GM06990 (cell line): ENCODE data around the gene COL18A1.

Source experiments
- DNase-seq: peaks from one replicate; pipeline ENCODE4 v3.0.0-alpha.2; 2011; ENCODE audit not compliant: insufficient read length; ENCODE audit errors: extremely low read depth
- H3K27me3 ChIP-seq: replicated peaks from 2 replicates; pipeline ENCODE4 v1.6.0; 2011; ENCODE audit warnings: low read length; ENCODE audit not compliant: control insufficient read depth, insufficient read depth
- H3K36me3 ChIP-seq: 2 replicates; pipeline ENCODE4 v1.5.1; 2011; ENCODE audit warnings: low read length; ENCODE audit not compliant: control insufficient read depth, insufficient read depth
- H3K4me3 ChIP-seq: replicated peaks from 2 replicates; pipeline ENCODE4 v1.5.1; 2011; ENCODE audit warnings: low read depth, mild to moderate bottlenecking, control low read depth, low read length
- CTCF ChIP-seq: IDR thresholded peaks from 2 replicates; pipeline ENCODE4 v1.5.1; 2011; ENCODE audit warnings: low read length, control low read depth, mild to moderate bottlenecking, inconsistent platforms; ENCODE audit not compliant: insufficient read depth, poor library complexity, severe bottlenecking

Gene COL18A1

GRCh38 chr21:45518742-45519141 is 113.8 kb downstream of the COL18A1 start:
- Histone ChIP-seq H3K4me3 (no peak overlapping the region), H3K36me3 (peaks cover 14% of the 10 kb centered on the region), H3K27me3 (no peaks in the 10 kb centered on the region)
- no peak for DNase-seq
- TF ChIP-seq CTCF = no peak

- no peak for TF ChIP-seq CTCF
- Histone ChIP-seq H3K27me3 (no peaks in the 10 kb centered on the region), H3K4me3 (no peak overlapping the region), H3K36me3 (peaks cover 14% of the 10 kb centered on the region)
- DNase-seq = no peak
These were observed 114.2 kb downstream of the COL18A1 start for GRCh38 chr21:45519182-45519581.

DNA sequence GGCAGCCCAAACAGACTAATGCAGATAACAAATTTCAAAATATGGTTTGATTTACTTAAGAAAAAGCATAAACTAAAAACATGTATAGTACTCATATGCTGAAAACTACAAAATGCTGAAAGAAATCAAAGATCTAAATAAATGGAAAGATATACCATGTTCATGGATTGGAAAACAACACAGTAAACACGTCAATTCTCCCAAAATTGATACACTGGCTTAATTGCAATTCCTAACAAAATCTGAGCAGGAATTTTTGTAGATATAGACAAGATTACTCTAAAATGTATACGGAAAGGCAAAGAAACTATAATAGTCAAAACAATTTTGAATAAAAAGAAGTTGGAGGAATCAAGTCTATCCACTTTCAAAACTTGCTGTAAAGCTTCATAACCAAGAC is 116.3 kb downstream of the COL18A1 start:
- no peak for DNase-seq
- no peak overlapping the region for H3K4me3 ChIP-seq
- peaks cover 19% of the 10 kb centered on the region for H3K36me3 ChIP-seq
- TF ChIP-seq CTCF = no peak
- H3K27me3 ChIP-seq = no peaks in the 10 kb centered on the region

DNA sequence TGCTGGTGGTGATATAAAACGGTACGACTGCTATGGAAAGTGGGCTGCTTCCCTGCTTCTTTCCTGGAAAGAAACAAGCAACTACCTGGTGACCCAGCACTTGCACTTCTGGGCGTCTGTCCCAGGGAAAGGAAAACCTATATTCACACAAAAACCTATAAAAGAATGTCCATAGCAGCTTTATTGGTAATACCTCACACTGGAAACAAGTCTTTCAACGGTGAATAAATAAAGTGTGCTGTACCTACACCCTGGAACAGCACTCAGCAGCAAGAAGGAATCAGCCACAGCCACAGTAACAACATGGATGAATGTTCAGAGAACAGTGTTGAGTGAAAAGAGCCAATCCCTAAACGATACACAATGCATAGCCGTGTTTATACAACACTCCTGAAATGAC is 117.4 kb downstream of the COL18A1 start:
- H3K27me3 ChIP-seq = no peaks in the 10 kb centered on the region
- no peak overlapping the region for H3K4me3 ChIP-seq
- DNase-seq = no peak
- TF ChIP-seq CTCF = no peak
- H3K36me3 ChIP-seq = peaks cover 18% of the 10 kb centered on the region

GRCh38 chr21:45522986-45523385 is 118.0 kb downstream of the COL18A1 start:
- no peak for TF ChIP-seq CTCF
- DNase-seq = no peak
- H3K36me3 ChIP-seq = peaks cover 18% of the 10 kb centered on the region
- no peak overlapping the region for H3K4me3 ChIP-seq
- H3K27me3 ChIP-seq = no peaks in the 10 kb centered on the region

DNA sequence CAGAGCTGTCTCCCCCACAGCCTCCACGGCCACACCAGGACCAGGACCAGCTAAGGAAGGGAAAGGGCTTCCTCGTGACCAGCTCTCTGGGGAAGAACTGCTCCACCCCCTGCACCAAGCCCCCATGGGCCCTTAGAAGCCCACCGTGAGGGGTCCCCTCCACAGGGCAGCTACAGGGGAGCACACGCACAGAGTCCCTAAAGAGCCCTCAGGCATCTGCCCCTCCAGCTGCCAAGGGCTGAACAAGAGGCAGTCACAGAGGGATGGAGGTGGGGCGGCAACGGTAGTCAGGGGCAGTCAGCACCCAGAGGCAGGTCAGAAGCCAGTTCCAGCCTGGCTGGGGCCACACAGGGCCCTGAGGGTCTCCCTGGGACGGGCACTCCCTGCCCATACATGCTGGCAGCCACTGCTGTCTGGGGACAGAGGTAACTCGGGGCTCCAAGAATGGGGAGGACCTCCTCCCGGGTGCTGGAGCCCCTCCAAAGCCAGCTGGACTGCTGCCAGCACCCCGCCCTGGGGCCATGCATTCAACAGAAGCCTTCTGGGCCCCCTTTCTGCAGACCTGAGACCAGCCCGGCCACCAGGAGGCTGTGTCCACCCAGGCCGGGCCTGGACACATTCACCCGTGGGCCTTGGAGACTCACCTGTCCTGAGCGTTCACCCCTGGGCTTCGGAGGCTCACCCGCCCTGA is 118.6 kb downstream of the COL18A1 start:
- no peak for DNase-seq
- H3K36me3 ChIP-seq = peaks cover 18% of the 10 kb centered on the region

More for the DNA sequence above, 118.6 kb downstream of the COL18A1 start:
- Histone ChIP-seq H3K27me3 (no peaks in the 10 kb centered on the region), H3K4me3 (no peak overlapping the region)
- no peak for TF ChIP-seq CTCF
